AG09309 (cell line): ENCODE results near the gene BRI3BP.

Source experiments
- DNase-seq: peaks from one replicate; pipeline ENCODE4 v3.0.0-alpha.2; 2010; ENCODE audit warnings: low read depth
- H3K4me3 ChIP-seq: 2 replicates; pipeline ENCODE4 v1.5.1; 2011; ENCODE audit warnings: mild to moderate bottlenecking, low read depth, low read length, moderate library complexity; ENCODE audit not compliant: control insufficient read depth
- CTCF ChIP-seq: IDR thresholded peaks from 2 replicates; pipeline ENCODE4 v1.5.1; 2011; ENCODE audit warnings: mild to moderate bottlenecking, low read depth, low read length, inconsistent platforms; ENCODE audit not compliant: insufficient read depth, control insufficient read depth; ENCODE audit errors: missing control alignments

BRI3BP gene

GRCh38 chr12:125017801-125018200 is 24.4 kb downstream of the BRI3BP start:
- no peak for DNase-seq
- H3K4me3 ChIP-seq = no peak overlapping the region
- TF ChIP-seq CTCF = no peak

GRCh38 chr12:125018356-125018755 is 24.9 kb downstream of the BRI3BP start:
- no peak for DNase-seq
- H3K4me3 ChIP-seq = no peak overlapping the region
- TF ChIP-seq CTCF = no peak

GRCh38 chr12:125021096-125021495 is 27.7 kb downstream of the BRI3BP start:
- no peak overlapping the region for H3K4me3 ChIP-seq
- no peak for TF ChIP-seq CTCF
- no peak for DNase-seq

GRCh38 chr12:125021771-125022170 is 28.3 kb downstream of the BRI3BP start:
- TF ChIP-seq CTCF = no peak
- DNase-seq = no peak
- no peak overlapping the region for H3K4me3 ChIP-seq

GRCh38 chr12:125023065-125023464 is 29.6 kb downstream of the BRI3BP start:
- DNase-seq = no peak
- TF ChIP-seq CTCF = no peak
- no peak overlapping the region for H3K4me3 ChIP-seq

GRCh38 chr12:125024949-125025563 is 31.6 kb downstream of the BRI3BP start:
- H3K4me3 ChIP-seq = no peak overlapping the region
- no peak for TF ChIP-seq CTCF
- no peak for DNase-seq
